ENCODE measurements around the gene FBXO11. TPM values are rescaled to one million over a fixed set of nuclear protein-coding genes. Genes with fewer than 3 reads are reported as not detected.

The FBXO11 gene
- total RNA-seq, 2 donors from 2014 or later: 71.9 to 84.5 TPM

GRCh38 chr2:47937677-47938076 lies 31.4 kb upstream of the FBXO11 start:
- no peak overlapping the region for H3K4me3 Mint-ChIP-seq
- H3K27me3 Mint-ChIP-seq (ENCODE audit: insufficient read depth): no peaks in the 10 kb centered on the region
- peaks cover 8% of the 10 kb centered on the region for H3K27me3 ChIP-seq (ENCODE audit: control insufficient read depth, insufficient read depth, low read length, poor library complexity, severe bottlenecking)
- TF ChIP-seq CTCF (conservative IDR thresholded peaks at IDR 0.05): no peak
- H3K4me1 Mint-ChIP-seq: peaks cover 10% of the 10 kb centered on the region
- 90 to 94% methylated on average over 2 to 3 of the region's 3 CpGs for WGBS, 2 experiments (ENCODE audit: insufficient coverage in 1 of 2, insufficient read length in 1 of 2)
- H3K27ac Mint-ChIP-seq: no peak overlapping the region
- no peaks in the 10 kb centered on the region for H3K9me3 Mint-ChIP-seq
- H3K36me3 ChIP-seq (ENCODE audit: control insufficient read depth, insufficient read depth, low read length): no peaks in the 10 kb centered on the region
- H3K27ac ChIP-seq (ENCODE audit: low read depth, low read length): no peak overlapping the region
- no peaks in the 10 kb centered on the region for H3K9me3 ChIP-seq (ENCODE audit: control insufficient read depth, low read length)
- H3K36me3 Mint-ChIP-seq (ENCODE audit: low read depth): no peaks in the 10 kb centered on the region
- H3K4me3 ChIP-seq (ENCODE audit: low read length): no peak overlapping the region
- H3K9ac ChIP-seq (ENCODE audit: extremely low read depth, low read length, poor library complexity, severe bottlenecking): no peak overlapping the region
- no peaks in the 10 kb centered on the region for H3K4me1 ChIP-seq (ENCODE audit: control insufficient read depth, insufficient read depth, low read length)
- no peak for DNase-seq

GRCh38 chr2:47935071-47935470 lies 28.8 kb upstream of the FBXO11 start:
- WGBS, 2 experiments (ENCODE audit: insufficient coverage in 1 of 2, insufficient read length in 1 of 2): 84 to 87% methylated on average over 3 to 4 of the region's 4 CpGs
- Histone ChIP-seq H3K9me3 (ENCODE audit: control insufficient read depth, low read length) (no peaks in the 10 kb centered on the region), H3K27ac (ENCODE audit: low read depth, low read length) (no peak overlapping the region), H3K36me3 (ENCODE audit: control insufficient read depth, insufficient read depth, low read length) (no peaks in the 10 kb centered on the region), H3K4me1 (ENCODE audit: control insufficient read depth, insufficient read depth, low read length) (no peaks in the 10 kb centered on the region), H3K9ac (ENCODE audit: extremely low read depth, low read length, poor library complexity, severe bottlenecking) (no peak overlapping the region), H3K4me3 (ENCODE audit: low read length) (no peak overlapping the region), H3K27me3 (ENCODE audit: control insufficient read depth, insufficient read depth, low read length, poor library complexity, severe bottlenecking) (peaks cover 7% of the 10 kb centered on the region)
- Mint-ChIP-seq H3K9me3 (no peaks in the 10 kb centered on the region), H3K4me1 (peaks cover 10% of the 10 kb centered on the region), H3K36me3 (ENCODE audit: low read depth) (no peaks in the 10 kb centered on the region), H3K27ac (no peak overlapping the region), H3K27me3 (ENCODE audit: insufficient read depth) (no peaks in the 10 kb centered on the region), H3K4me3 (no peak overlapping the region)
- DNase-seq: no peak
- TF ChIP-seq CTCF (conservative IDR thresholded peaks at IDR 0.05): no peak

GRCh38 chr2:47918043-47918442 lies 11.7 kb upstream of the FBXO11 start:
- no peaks in the 10 kb centered on the region for H3K9me3 ChIP-seq (ENCODE audit: control insufficient read depth, low read length)
- Mint-ChIP-seq H3K9me3 (no peaks in the 10 kb centered on the region), H3K36me3 (ENCODE audit: low read depth) (no peaks in the 10 kb centered on the region), H3K4me3 (no peak overlapping the region), H3K27me3 (ENCODE audit: insufficient read depth) (peaks cover 4% of the 10 kb centered on the region), H3K4me1 (peaks cover 40% of the 10 kb centered on the region), H3K27ac (no peak overlapping the region)
- H3K27ac ChIP-seq (ENCODE audit: low read depth, low read length): no peak overlapping the region
- no peaks in the 10 kb centered on the region for H3K27me3 ChIP-seq (ENCODE audit: control insufficient read depth, insufficient read depth, low read length, poor library complexity, severe bottlenecking)
- 89 to 100% methylated on average over 2 to 3 of the region's 3 CpGs for WGBS, 2 experiments (ENCODE audit: insufficient coverage in 1 of 2, insufficient read length in 1 of 2)
- no peak for TF ChIP-seq CTCF (conservative IDR thresholded peaks at IDR 0.05)
- no peak overlapping the region for H3K4me3 ChIP-seq (ENCODE audit: low read length)
- H3K36me3 ChIP-seq (ENCODE audit: control insufficient read depth, insufficient read depth, low read length): no peaks in the 10 kb centered on the region
- no peak overlapping the region for H3K9ac ChIP-seq (ENCODE audit: extremely low read depth, low read length, poor library complexity, severe bottlenecking)
- H3K4me1 ChIP-seq (ENCODE audit: control insufficient read depth, insufficient read depth, low read length): peaks cover 19% of the 10 kb centered on the region
- DNase-seq: no peak

Data from endodermal cell (in vitro differentiated cells).